HCT116 (cell line): ENCODE measurements around the gene ZDHHC19. TPM values are rescaled to one million over a fixed set of nuclear protein-coding genes. Genes with fewer than 3 reads are reported as not detected.

ENCODE experiments used
- ATAC-seq: fragments of 200-7000 bp; cut with Tn5 transposase; 2 replicates; pipeline ENCODE4 v1.9.1; 2020; ENCODE audit warnings: mild to moderate bottlenecking, moderate library complexity
- BruUV-seq: library from RNA; stranded (reverse); fragments of 400-500 nt; replicated peaks from 2 replicates; lab custom pipeline; 2021; lab: Mats Ljungman, UMichigan
- CTCF ChIA-PET: fragments of 300-600 bp; sonication (Branson Sonifier 250); formaldehyde crosslinking; loops from one replicate; lab custom pipeline; 2021; ENCODE audit warnings: antibody characterized with exemption; lab: Charles Lee
- POLR2A ChIA-PET: fragments of 300-600, 350-600 bp; sonication (Branson Sonifier 250); formaldehyde crosslinking; loops from one replicate; lab custom pipeline; 2021; ENCODE audit warnings: antibody characterized with exemption; lab: Charles Lee
- RAD21 ChIA-PET, 2 experiments: fragments of 300-600 bp; sonication (Branson Sonifier 250); formaldehyde crosslinking; loops; one replicate each; lab custom pipeline; 2023; ENCODE audit warnings: low total read pairs in 2 of 2; ENCODE audit not compliant: uncharacterized antibody in 2 of 2, unreplicated experiment in 2 of 2, low non-redundant PET in 1 of 2; lab: Charles Lee
- DNase-seq: peaks from one replicate; pipeline ENCODE4 v3.0.0-alpha.2; 2010; ENCODE audit warnings: low read depth, low spot score
- H2AFZ ChIP-seq: fragments of 200-600 bp; shearing (Covaris generic), sonication (generic); 2 replicates; pipeline ENCODE4 v1.6.1; 2017; ENCODE audit warnings: low read depth, mixed run types, mixed read lengths, antibody characterized with exemption, low read length; ENCODE audit not compliant: poor library complexity, severe bottlenecking
- H3K27ac ChIP-seq: 2 replicates; pipeline ENCODE4 v1.5.1; 2012; ENCODE audit warnings: low read depth, low read length
- H3K27me3 ChIP-seq: fragments of 200-600 bp; sonication (generic); 2 replicates; pipeline ENCODE4 v1.6.1; 2016; ENCODE audit warnings: mixed run types, low read length, mixed read lengths; ENCODE audit not compliant: insufficient read depth
- H3K36me3 ChIP-seq, 2 experiments: fragments of 200-500 bp in 1 of 2; fragments of 200-600 bp in 1 of 2; sonication (Bioruptor generic) in 1 of 2; sonication (generic) in 1 of 2; 2 replicates each; pipeline versions ENCODE4 v1.5.1 to v1.6.1; 2014 to 2016; ENCODE audit warnings: low read length in 2 of 2, inconsistent platforms in 1 of 2, mixed read lengths in 1 of 2, mixed run types in 1 of 2; ENCODE audit not compliant: insufficient read depth in 2 of 2, control insufficient read depth in 1 of 2
- H3K4me1 ChIP-seq, 2 experiments: fragments of 200-600 bp in 1 of 2; sonication (generic) in 1 of 2; 2 replicates each; pipeline versions ENCODE4 v1.5.1 to v1.6.1; 2012 to 2017; ENCODE audit warnings: low read length in 2 of 2, inconsistent platforms in 1 of 2, mild to moderate bottlenecking in 1 of 2, mixed read lengths in 1 of 2, mixed run types in 1 of 2, moderate library complexity in 1 of 2; ENCODE audit not compliant: insufficient read depth in 2 of 2, control insufficient read depth in 1 of 2
- H3K4me2 ChIP-seq: fragments of 200-600 bp; sonication (generic); 2 replicates; pipeline ENCODE4 v1.6.1; 2017; ENCODE audit warnings: mixed run types, low read length, mixed read lengths
- H3K4me3 ChIP-seq, 2 experiments: fragments of 200-600 bp in 1 of 2; sonication (generic) in 1 of 2; replicated peaks in 1 of 2; 2 replicates each; pipeline ENCODE4 v1.5.1; 2011 to 2016; ENCODE audit warnings: low read length in 2 of 2, control low read depth in 1 of 2, low read depth in 1 of 2, mild to moderate bottlenecking in 1 of 2, mixed read lengths in 1 of 2, mixed run types in 1 of 2
- H3K79me2 ChIP-seq: fragments of 200-600 bp; sonication (generic); 2 replicates; pipeline ENCODE4 v1.6.1; 2017; ENCODE audit warnings: mild to moderate bottlenecking, mixed run types, low read length, moderate library complexity, mixed read lengths; ENCODE audit not compliant: insufficient read depth
- H3K9ac ChIP-seq: fragments of 200-600 bp; sonication (generic); 2 replicates; pipeline ENCODE4 v1.6.1; 2016; ENCODE audit warnings: low read length, mixed read lengths
- H3K9me2 ChIP-seq: fragments of 200-600 bp; sonication (generic), shearing (Covaris generic); 2 replicates; pipeline ENCODE4 v1.6.1; 2017; ENCODE audit warnings: mixed run types, mild to moderate bottlenecking, moderate library complexity; ENCODE audit not compliant: insufficient read depth
- H3K9me3 ChIP-seq, 2 experiments: fragments of 200-500 bp in 1 of 2; fragments of 200-600 bp in 1 of 2; sonication (Bioruptor generic) in 1 of 2; sonication (generic) in 1 of 2; 2 replicates each; pipeline ENCODE4 v1.6.1; 2014 to 2017; ENCODE audit warnings: low read length in 2 of 2, mixed read lengths in 2 of 2, inconsistent platforms in 1 of 2, low read depth in 1 of 2, mild to moderate bottlenecking in 1 of 2, mixed run types in 1 of 2, moderate library complexity in 1 of 2; ENCODE audit not compliant: control insufficient read depth in 1 of 2, insufficient read depth in 1 of 2
- H4K20me1 ChIP-seq: fragments of 200-600 bp; sonication (generic), shearing (Covaris generic); 2 replicates; pipeline ENCODE4 v1.6.1; 2017; ENCODE audit warnings: mixed run types, mild to moderate bottlenecking, moderate library complexity; ENCODE audit not compliant: insufficient read depth
- CBX3 ChIP-seq: IDR thresholded peaks from 2 replicates; pipeline ENCODE4 v1.6.1; 2012; ENCODE audit warnings: low read depth
- CEBPB ChIP-seq: IDR thresholded peaks from 2 replicates; pipeline ENCODE4 v1.6.1; 2012; ENCODE audit warnings: low read depth
- CTCF ChIP-seq, 3 experiments: fragments of 200-600 bp in 1 of 3; sonication (generic) in 1 of 3; IDR thresholded peaks in 2 of 3; conservative IDR thresholded peaks in 1 of 3; 2 replicates each; pipeline ENCODE4 v1.5.1; 2012 to 2017; ENCODE audit warnings: low read depth in 2 of 3, low read length in 2 of 3, antibody characterized with exemption in 1 of 3, borderline replicate concordance in 1 of 3, control low read depth in 1 of 3, mild to moderate bottlenecking in 1 of 3, mixed read lengths in 1 of 3, mixed run types in 1 of 3, moderate library complexity in 1 of 3; ENCODE audit not compliant: insufficient read depth in 1 of 3
- EGR1 ChIP-seq: IDR thresholded peaks from 2 replicates; pipeline ENCODE4 v1.6.1; 2012; ENCODE audit warnings: low read depth
- ELF1 ChIP-seq: IDR thresholded peaks from 2 replicates; pipeline ENCODE4 v1.6.1; 2012; ENCODE audit warnings: low read depth, borderline replicate concordance
- EZH2 ChIP-seq: fragments of 200-600 bp; sonication (generic); IDR thresholded peaks from 2 replicates; pipeline ENCODE4 v1.6.1; 2017; ENCODE audit warnings: antibody characterized with exemption, mixed run types
- EZH2phosphoT487 ChIP-seq: fragments of 200-600 bp; IDR thresholded peaks from 2 replicates; pipeline ENCODE4 v1.6.1; 2018; ENCODE audit warnings: antibody characterized with exemption, borderline replicate concordance
- JUND ChIP-seq: IDR thresholded peaks from 2 replicates; pipeline ENCODE4 v1.6.1; 2012
- MAX ChIP-seq: IDR thresholded peaks from 2 replicates; pipeline ENCODE4 v1.6.1; 2012
- POLR2A ChIP-seq: IDR thresholded peaks from 2 replicates; pipeline ENCODE4 v1.7.0; 2011; ENCODE audit warnings: borderline replicate concordance; ENCODE audit not compliant: insufficient read depth, insufficient read length; ENCODE audit errors: extremely low read depth
- POLR2AphosphoS5 ChIP-seq: IDR thresholded peaks from 2 replicates; pipeline ENCODE4 v1.6.1; 2011; ENCODE audit warnings: mild to moderate bottlenecking, low read depth, low read length, moderate library complexity
- RAD21 ChIP-seq: IDR thresholded peaks from 2 replicates; pipeline ENCODE4 v1.6.1; 2012; ENCODE audit warnings: low read depth, mild to moderate bottlenecking
- SIN3A ChIP-seq: IDR thresholded peaks from 2 replicates; pipeline ENCODE4 v1.6.1; 2012; ENCODE audit warnings: low read depth
- SP1 ChIP-seq: IDR thresholded peaks from 2 replicates; pipeline ENCODE4 v1.6.1; 2012; ENCODE audit warnings: low read depth
- TCF7L2 ChIP-seq: IDR thresholded peaks from 2 replicates; pipeline ENCODE4 v1.7.0; 2011; ENCODE audit warnings: borderline replicate concordance, inconsistent platforms; ENCODE audit not compliant: insufficient read depth, insufficient read length; ENCODE audit errors: extremely low read depth
- YY1 ChIP-seq: IDR thresholded peaks from 2 replicates; pipeline ENCODE4 v1.6.1; 2011; ENCODE audit warnings: low read length, low read depth, moderate library complexity, mild to moderate bottlenecking; ENCODE audit not compliant: insufficient replicate concordance; ENCODE audit errors: extremely low read depth
- ZNF274 ChIP-seq: fragments of 200-500 bp; sonication (Bioruptor generic); IDR thresholded peaks from 2 replicates; pipeline ENCODE4 v1.6.1; 2014; ENCODE audit warnings: mild to moderate bottlenecking, low read depth, low read length, inconsistent platforms
- intact Hi-C: fragments of 100-400 bp; cut with micrococcal nuclease; formaldehyde crosslinking; loops from 2 replicates; pipeline ENCODE4 v1.10.0; 2022
- total RNA-seq: library from RNA; stranded (reverse); gene quantifications from one replicate; pipeline ENCODE4 v1.2.1, GENCODE V29; 2021; ENCODE audit not compliant: unreplicated experiment
- TF ChIP-seq, protein P1 (sequence below): IDR thresholded peaks from 2 replicates; pipeline ENCODE4 v1.6.1; 2012; ENCODE audit warnings: low read depth
- TF ChIP-seq, protein P2 (sequence below): IDR thresholded peaks from 2 replicates; pipeline ENCODE4 v1.6.1; 2012
- TF ChIP-seq, protein P3 (sequence below): IDR thresholded peaks from 2 replicates; pipeline ENCODE4 v1.6.1; 2011; ENCODE audit warnings: mild to moderate bottlenecking, low read length, moderate library complexity; ENCODE audit not compliant: insufficient replicate concordance; ENCODE audit errors: extremely low read depth

The ZDHHC19 gene
- total RNA-seq, 1 experiment from 2014 or later: not detected

- no peaks in the 10 kb centered on the region for H3K9me2 ChIP-seq
- H3K9ac ChIP-seq: no peak overlapping the region
- H3K4me2 ChIP-seq: no peak overlapping the region
- CTCF ChIA-PET: interaction anchor here (1.3 to 2.3 kb wide), 3 partner anchors 125 to 174 kb away, joined by 4 to 17 read pairs (median 7); no protein-coding TSS in a partner anchor
- no peak for DNase-seq
- H3K4me1 ChIP-seq: no peaks in the 10 kb centered on the region; a peak in 1 of 4 replicates
- no peaks in the 10 kb centered on the region for H3K27me3 ChIP-seq
- no peaks in the 10 kb centered on the region for H3K36me3 ChIP-seq
- ATAC-seq: no peak
- no peak for TF ChIP-seq TCF7L2
- no peak for TF ChIP-seq POLR2AphosphoS5
- TF ChIP-seq YY1: no peak
- TF ChIP-seq, protein P1, sequence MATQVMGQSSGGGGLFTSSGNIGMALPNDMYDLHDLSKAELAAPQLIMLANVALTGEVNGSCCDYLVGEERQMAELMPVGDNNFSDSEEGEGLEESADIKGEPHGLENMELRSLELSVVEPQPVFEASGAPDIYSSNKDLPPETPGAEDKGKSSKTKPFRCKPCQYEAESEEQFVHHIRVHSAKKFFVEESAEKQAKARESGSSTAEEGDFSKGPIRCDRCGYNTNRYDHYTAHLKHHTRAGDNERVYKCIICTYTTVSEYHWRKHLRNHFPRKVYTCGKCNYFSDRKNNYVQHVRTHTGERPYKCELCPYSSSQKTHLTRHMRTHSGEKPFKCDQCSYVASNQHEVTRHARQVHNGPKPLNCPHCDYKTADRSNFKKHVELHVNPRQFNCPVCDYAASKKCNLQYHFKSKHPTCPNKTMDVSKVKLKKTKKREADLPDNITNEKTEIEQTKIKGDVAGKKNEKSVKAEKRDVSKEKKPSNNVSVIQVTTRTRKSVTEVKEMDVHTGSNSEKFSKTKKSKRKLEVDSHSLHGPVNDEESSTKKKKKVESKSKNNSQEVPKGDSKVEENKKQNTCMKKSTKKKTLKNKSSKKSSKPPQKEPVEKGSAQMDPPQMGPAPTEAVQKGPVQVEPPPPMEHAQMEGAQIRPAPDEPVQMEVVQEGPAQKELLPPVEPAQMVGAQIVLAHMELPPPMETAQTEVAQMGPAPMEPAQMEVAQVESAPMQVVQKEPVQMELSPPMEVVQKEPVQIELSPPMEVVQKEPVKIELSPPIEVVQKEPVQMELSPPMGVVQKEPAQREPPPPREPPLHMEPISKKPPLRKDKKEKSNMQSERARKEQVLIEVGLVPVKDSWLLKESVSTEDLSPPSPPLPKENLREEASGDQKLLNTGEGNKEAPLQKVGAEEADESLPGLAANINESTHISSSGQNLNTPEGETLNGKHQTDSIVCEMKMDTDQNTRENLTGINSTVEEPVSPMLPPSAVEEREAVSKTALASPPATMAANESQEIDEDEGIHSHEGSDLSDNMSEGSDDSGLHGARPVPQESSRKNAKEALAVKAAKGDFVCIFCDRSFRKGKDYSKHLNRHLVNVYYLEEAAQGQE: no peak
- no peak for TF ChIP-seq CEBPB
- no peak for TF ChIP-seq SP1
- TF ChIP-seq, protein P2, sequence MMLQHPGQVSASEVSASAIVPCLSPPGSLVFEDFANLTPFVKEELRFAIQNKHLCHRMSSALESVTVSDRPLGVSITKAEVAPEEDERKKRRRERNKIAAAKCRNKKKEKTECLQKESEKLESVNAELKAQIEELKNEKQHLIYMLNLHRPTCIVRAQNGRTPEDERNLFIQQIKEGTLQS: no peak
- TF ChIP-seq EGR1: no peak
- TF ChIP-seq POLR2A: no peak
- TF ChIP-seq CBX3: no peak
- no peak for TF ChIP-seq EZH2
- no peak for TF ChIP-seq JUND
- no peak for TF ChIP-seq ELF1
- TF ChIP-seq SIN3A: no peak
- no peak for TF ChIP-seq EZH2phosphoT487
- TF ChIP-seq CTCF (IDR thresholded peaks at IDR 0.05 in 2 of 3, conservative IDR thresholded peaks at IDR 0.05 in 1 of 3; ENCODE audit: borderline replicate concordance in 1 of 3, insufficient read depth in 1 of 3, low read depth in 2 of 3, low read length in 2 of 3): no peak
- TF ChIP-seq MAX: no peak
- TF ChIP-seq RAD21: no peak
- TF ChIP-seq ZNF274: no peak
- TF ChIP-seq, protein P3, sequence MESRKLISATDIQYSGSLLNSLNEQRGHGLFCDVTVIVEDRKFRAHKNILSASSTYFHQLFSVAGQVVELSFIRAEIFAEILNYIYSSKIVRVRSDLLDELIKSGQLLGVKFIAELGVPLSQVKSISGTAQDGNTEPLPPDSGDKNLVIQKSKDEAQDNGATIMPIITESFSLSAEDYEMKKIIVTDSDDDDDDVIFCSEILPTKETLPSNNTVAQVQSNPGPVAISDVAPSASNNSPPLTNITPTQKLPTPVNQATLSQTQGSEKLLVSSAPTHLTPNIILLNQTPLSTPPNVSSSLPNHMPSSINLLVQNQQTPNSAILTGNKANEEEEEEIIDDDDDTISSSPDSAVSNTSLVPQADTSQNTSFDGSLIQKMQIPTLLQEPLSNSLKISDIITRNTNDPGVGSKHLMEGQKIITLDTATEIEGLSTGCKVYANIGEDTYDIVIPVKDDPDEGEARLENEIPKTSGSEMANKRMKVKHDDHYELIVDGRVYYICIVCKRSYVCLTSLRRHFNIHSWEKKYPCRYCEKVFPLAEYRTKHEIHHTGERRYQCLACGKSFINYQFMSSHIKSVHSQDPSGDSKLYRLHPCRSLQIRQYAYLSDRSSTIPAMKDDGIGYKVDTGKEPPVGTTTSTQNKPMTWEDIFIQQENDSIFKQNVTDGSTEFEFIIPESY: no peak
- TF ChIP-seq, all 23 proteins: peak for 0
- Histone ChIP-seq H3K9me3 (no peaks in the 10 kb centered on the region), H3K27ac (no peak overlapping the region), H2AFZ (no peak overlapping the region), H3K4me3 (no peak overlapping the region), H3K79me2 (no peaks in the 10 kb centered on the region), H4K20me1 (no peaks in the 10 kb centered on the region)
- RAD21 ChIA-PET: interaction anchor here in 1 of 2 experiments (1.1 kb wide), 1 partner anchor 172 kb away, joined by 4 read pairs; no protein-coding TSS in a partner anchor
- intact Hi-C loops: no loop called here
- POLR2A ChIA-PET: no interaction called here
- BruUV-seq: no TSS peak
Observed at GRCh38 chr3:196198081-196198675, 13.0 kb downstream of the ZDHHC19 start.
